Measurements from ENCODE around the gene EXD3.

Gene EXD3

GRCh38 chr9:137369061-137369787 lies 53.7 kb downstream of the EXD3 start:
- no peak overlapping the region for H3K4me3 ChIP-seq (ENCODE audit: low read length)
- no peak overlapping the region for H3K27ac ChIP-seq (ENCODE audit: low read depth, low read length)
- no peaks in the 10 kb centered on the region for H3K36me3 ChIP-seq (ENCODE audit: insufficient read depth, low read length)
- no peaks in the 10 kb centered on the region for H3K9me3 ChIP-seq (ENCODE audit: insufficient read depth, low read depth, low read length)
- WGBS, result 91% methylated on average over 36 of the region's 36 CpGs
- no peaks in the 10 kb centered on the region for H3K27me3 ChIP-seq (ENCODE audit: insufficient read depth, low read length)
- H3K9ac ChIP-seq (ENCODE audit: low read depth, low read length), result no peak overlapping the region
- no peaks in the 10 kb centered on the region for H3K4me1 ChIP-seq (ENCODE audit: insufficient read depth, low read length)

DNA sequence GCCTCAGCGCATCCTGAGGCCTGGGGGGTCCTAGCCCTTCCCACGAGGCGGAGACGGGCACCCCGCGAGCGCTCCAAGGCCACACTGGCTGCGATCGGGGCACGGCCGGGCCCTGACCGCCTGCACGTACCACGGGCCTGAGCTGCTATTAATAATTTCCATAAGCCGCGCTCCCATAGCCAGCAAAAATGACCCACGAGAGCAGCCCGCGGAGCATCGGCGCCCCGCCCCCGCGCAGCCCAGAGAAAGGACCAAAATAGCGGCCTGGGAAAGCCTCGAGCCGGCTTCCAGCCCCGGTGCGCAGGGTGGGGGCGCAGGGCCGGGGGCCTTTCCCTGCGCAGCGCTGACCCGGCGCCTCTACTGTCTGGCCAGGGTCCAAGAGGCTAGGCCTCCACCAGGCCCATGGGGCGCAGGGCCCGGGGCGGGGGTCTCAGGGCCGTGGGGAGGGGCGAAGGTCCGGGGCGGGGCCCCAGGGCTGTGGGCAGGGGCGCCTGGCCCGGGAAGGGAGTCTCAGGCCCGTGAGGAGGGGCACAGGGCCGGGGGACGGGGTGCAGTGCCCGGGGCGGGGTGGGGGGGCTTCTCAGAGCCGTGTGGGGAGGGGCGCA lies 54.4 kb downstream of the EXD3 start:
- no peak overlapping the region for H3K9ac ChIP-seq (ENCODE audit: low read depth, low read length)
- no peak overlapping the region for H3K27ac ChIP-seq (ENCODE audit: low read depth, low read length)
- no peaks in the 10 kb centered on the region for H3K27me3 ChIP-seq (ENCODE audit: insufficient read depth, low read length)
- no peaks in the 10 kb centered on the region for H3K9me3 ChIP-seq (ENCODE audit: insufficient read depth, low read depth, low read length)
- H3K4me3 ChIP-seq (ENCODE audit: low read length), result no peak overlapping the region
- H3K4me1 ChIP-seq (ENCODE audit: insufficient read depth, low read length), result no peaks in the 10 kb centered on the region
- H3K36me3 ChIP-seq (ENCODE audit: insufficient read depth, low read length), result no peaks in the 10 kb centered on the region
- WGBS, result 94% methylated on average over 51 of the region's 51 CpGs

GRCh38 chr9:137367506-137368430 lies 55.2 kb downstream of the EXD3 start:
- 89% methylated on average over 38 of the region's 38 CpGs for WGBS
- Histone ChIP-seq H3K4me3 (ENCODE audit: low read length) (no peak overlapping the region), H3K36me3 (ENCODE audit: insufficient read depth, low read length) (no peaks in the 10 kb centered on the region)

GRCh38 chr9:137366891-137367381 lies 56.0 kb downstream of the EXD3 start:
- Histone ChIP-seq H3K27me3 (ENCODE audit: insufficient read depth, low read length) (no peaks in the 10 kb centered on the region), H3K9me3 (ENCODE audit: insufficient read depth, low read depth, low read length) (0 out of 2 replicates have a peak, but pooled peaks cover 3% of the 10 kb centered on the region), H3K4me3 (ENCODE audit: low read length) (no peak overlapping the region), H3K4me1 (ENCODE audit: insufficient read depth, low read length) (no peaks in the 10 kb centered on the region), H3K9ac (ENCODE audit: low read depth, low read length) (no peak overlapping the region), H3K36me3 (ENCODE audit: insufficient read depth, low read length) (no peaks in the 10 kb centered on the region), H3K27ac (ENCODE audit: low read depth, low read length) (no peak overlapping the region)
- WGBS, result 89% methylated on average over 19 of the region's 19 CpGs

More at GRCh38 chr9:137367506-137368430, 55.2 kb downstream of the EXD3 start:
- H3K9ac ChIP-seq (ENCODE audit: low read depth, low read length), result no peak overlapping the region
- H3K27ac ChIP-seq (ENCODE audit: low read depth, low read length), result no peak overlapping the region
- no peaks in the 10 kb centered on the region for H3K4me1 ChIP-seq (ENCODE audit: insufficient read depth, low read length)
- H3K9me3 ChIP-seq (ENCODE audit: insufficient read depth, low read depth, low read length), result no peaks in the 10 kb centered on the region
- H3K27me3 ChIP-seq (ENCODE audit: insufficient read depth, low read length), result no peaks in the 10 kb centered on the region

GRCh38 chr9:137366445-137366810 lies 56.5 kb downstream of the EXD3 start:
- Histone ChIP-seq H3K27ac (ENCODE audit: low read depth, low read length) (no peak overlapping the region), H3K9me3 (ENCODE audit: insufficient read depth, low read depth, low read length) (0 out of 2 replicates have a peak, but pooled peaks cover 6% of the 10 kb centered on the region), H3K9ac (ENCODE audit: low read depth, low read length) (no peak overlapping the region), H3K27me3 (ENCODE audit: insufficient read depth, low read length) (no peaks in the 10 kb centered on the region), H3K36me3 (ENCODE audit: insufficient read depth, low read length) (no peaks in the 10 kb centered on the region), H3K4me1 (ENCODE audit: insufficient read depth, low read length) (no peaks in the 10 kb centered on the region), H3K4me3 (ENCODE audit: low read length) (no peak overlapping the region)
- WGBS, result 93% methylated on average over 17 of the region's 17 CpGs

- Histone ChIP-seq H3K27me3 (ENCODE audit: insufficient read depth, low read length) (no peaks in the 10 kb centered on the region), H3K9me3 (ENCODE audit: insufficient read depth, low read depth, low read length) (0 out of 2 replicates have a peak, but pooled peaks cover 6% of the 10 kb centered on the region), H3K4me3 (ENCODE audit: low read length) (no peak overlapping the region), H3K27ac (ENCODE audit: low read depth, low read length) (no peak overlapping the region), H3K9ac (ENCODE audit: low read depth, low read length) (no peak overlapping the region), H3K36me3 (ENCODE audit: insufficient read depth, low read length) (no peaks in the 10 kb centered on the region), H3K4me1 (ENCODE audit: insufficient read depth, low read length) (no peaks in the 10 kb centered on the region)
- 91% methylated on average over 20 of the region's 20 CpGs for WGBS
Observed at GRCh38 chr9:137365552-137366444, 57.2 kb downstream of the EXD3 start.

DNA sequence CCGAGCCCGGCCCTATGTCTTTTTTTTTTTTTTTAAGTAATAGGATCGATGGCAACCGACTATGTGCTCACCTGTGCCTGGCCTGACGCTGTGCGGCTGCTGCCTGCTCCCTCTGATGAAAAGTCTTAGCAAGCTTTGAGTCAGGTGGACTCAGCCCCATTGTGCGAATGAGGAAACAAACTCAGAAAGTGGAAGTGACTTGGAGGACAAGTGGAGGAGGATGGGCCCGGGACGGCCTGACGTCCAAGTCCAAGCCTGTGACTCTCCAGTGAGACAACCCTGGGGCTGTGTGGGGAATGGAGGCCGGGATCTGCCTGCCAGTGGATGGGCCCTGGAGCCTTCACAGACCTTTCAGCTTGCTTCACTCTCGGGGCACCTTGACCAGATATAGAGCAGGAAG lies 57.9 kb downstream of the EXD3 start:
- H3K4me1 ChIP-seq (ENCODE audit: insufficient read depth, low read length), result no peaks in the 10 kb centered on the region
- H3K27me3 ChIP-seq (ENCODE audit: insufficient read depth, low read length), result no peaks in the 10 kb centered on the region
- H3K9me3 ChIP-seq (ENCODE audit: insufficient read depth, low read depth, low read length), result 0 out of 2 replicates have a peak, but pooled peaks cover 6% of the 10 kb centered on the region
- WGBS, result 93% methylated on average over 12 of the region's 12 CpGs
- no peaks in the 10 kb centered on the region for H3K36me3 ChIP-seq (ENCODE audit: insufficient read depth, low read length)
- no peak overlapping the region for H3K4me3 ChIP-seq (ENCODE audit: low read length)
- no peak overlapping the region for H3K9ac ChIP-seq (ENCODE audit: low read depth, low read length)
- H3K27ac ChIP-seq (ENCODE audit: low read depth, low read length), result no peak overlapping the region

GRCh38 chr9:137359850-137360249 lies 63.1 kb downstream of the EXD3 start:
- no peaks in the 10 kb centered on the region for H3K27me3 ChIP-seq (ENCODE audit: insufficient read depth, low read length)
- WGBS, result no CpG with 5 or more reads among the region's 5 CpGs
- H3K4me1 ChIP-seq (ENCODE audit: insufficient read depth, low read length), result no peaks in the 10 kb centered on the region
- H3K9me3 ChIP-seq (ENCODE audit: insufficient read depth, low read depth, low read length), result peaks cover 40% of the 10 kb centered on the region
- no peaks in the 10 kb centered on the region for H3K36me3 ChIP-seq (ENCODE audit: insufficient read depth, low read length)
- H3K9ac ChIP-seq (ENCODE audit: low read depth, low read length), result no peak overlapping the region
- no peak overlapping the region for H3K4me3 ChIP-seq (ENCODE audit: low read length)
- H3K27ac ChIP-seq (ENCODE audit: low read depth, low read length), result no peak overlapping the region

DNA sequence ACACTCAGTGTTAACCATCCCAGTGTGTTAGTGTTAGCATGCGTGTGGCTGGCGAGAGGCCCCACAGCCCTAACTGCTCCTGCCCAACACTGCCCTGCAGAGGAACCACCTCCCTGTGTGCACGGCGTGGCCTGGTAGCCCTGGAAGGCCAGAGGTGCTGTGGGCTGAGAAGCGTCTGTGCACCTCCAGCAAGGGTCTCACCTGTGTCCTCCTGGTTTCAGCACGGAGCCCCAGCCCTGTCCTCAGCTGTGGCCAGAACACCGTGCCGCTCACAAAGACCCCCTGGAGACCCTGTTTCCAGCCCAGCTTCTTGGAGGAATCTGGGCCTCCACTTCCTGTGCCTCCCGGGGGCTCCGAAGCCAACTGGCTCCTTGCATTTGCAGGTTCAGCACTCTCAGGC lies 64.8 kb downstream of the EXD3 start:
- H3K4me1 ChIP-seq (ENCODE audit: insufficient read depth, low read length), result no peaks in the 10 kb centered on the region
- H3K36me3 ChIP-seq (ENCODE audit: insufficient read depth, low read length), result no peaks in the 10 kb centered on the region
- no peak overlapping the region for H3K27ac ChIP-seq (ENCODE audit: low read depth, low read length)
- no peaks in the 10 kb centered on the region for H3K27me3 ChIP-seq (ENCODE audit: insufficient read depth, low read length)
- 92% methylated on average over 10 of the region's 10 CpGs for WGBS
- no peak overlapping the region for H3K9ac ChIP-seq (ENCODE audit: low read depth, low read length)
- H3K9me3 ChIP-seq (ENCODE audit: insufficient read depth, low read depth, low read length), result peaks cover 41% of the 10 kb centered on the region
- no peak overlapping the region for H3K4me3 ChIP-seq (ENCODE audit: low read length)

- Histone ChIP-seq H3K4me1 (ENCODE audit: insufficient read depth, low read length) (no peaks in the 10 kb centered on the region), H3K36me3 (ENCODE audit: insufficient read depth, low read length) (no peaks in the 10 kb centered on the region), H3K9me3 (ENCODE audit: insufficient read depth, low read depth, low read length) (peaks cover 41% of the 10 kb centered on the region), H3K9ac (ENCODE audit: low read depth, low read length) (no peak overlapping the region), H3K27me3 (ENCODE audit: insufficient read depth, low read length) (no peaks in the 10 kb centered on the region), H3K27ac (ENCODE audit: low read depth, low read length) (no peak overlapping the region), H3K4me3 (ENCODE audit: low read length) (no peak overlapping the region)
- 83% methylated on average over 4 of the region's 4 CpGs for WGBS
Observed at GRCh38 chr9:137357166-137357565, 65.8 kb downstream of the EXD3 start.
